Smooth muscle cell (in vitro differentiated cells): ENCODE results near the gene PRSS3. TPM values are rescaled to one million over a fixed set of nuclear protein-coding genes. Genes with fewer than 3 reads are reported as not detected.
"Not testable (repeated sequence)": the region's sequence is repeated elsewhere in the genome, so short reads cannot be mapped to it uniquely, and the experiment has no call there.

Experiments used
- DNase-seq: peaks from one replicate; lab custom pipeline; 2025; ENCODE audit not compliant: unreplicated experiment; lab: John Stamatoyannopoulos, UW
- H2AFZ ChIP-seq: fragments of 200-600 bp; sonication (generic); 2 replicates; pipeline ENCODE4 v1.6.0; 2016; ENCODE audit warnings: antibody characterized with exemption, low read depth, mild to moderate bottlenecking
- H3F3A ChIP-seq: fragments of 200-600 bp; sonication (generic); 2 replicates; pipeline ENCODE4 v1.6.0; 2017; ENCODE audit warnings: antibody characterized with exemption, low read depth
- H3K27ac ChIP-seq: fragments of 200-600 bp; sonication (generic); 2 replicates; pipeline ENCODE4 v1.5.1; 2016; ENCODE audit warnings: low read depth, mild to moderate bottlenecking
- H3K27me3 ChIP-seq: fragments of 200-600 bp; sonication (generic); 2 replicates; pipeline ENCODE4 v1.6.1; 2016; ENCODE audit warnings: low read depth, mild to moderate bottlenecking
- H3K36me3 ChIP-seq: fragments of 200-600 bp; sonication (generic); 2 replicates; pipeline ENCODE4 v1.5.1; 2016; ENCODE audit warnings: low read depth
- H3K4me1 ChIP-seq: fragments of 200-600 bp; sonication (generic); 2 replicates; pipeline ENCODE4 v1.5.1; 2016; ENCODE audit warnings: low read depth
- H3K4me2 ChIP-seq: fragments of 200-600 bp; sonication (generic); 2 replicates; pipeline ENCODE4 v1.6.0; 2016; ENCODE audit warnings: mild to moderate bottlenecking
- H3K4me3 ChIP-seq: fragments of 200-600 bp; sonication (generic); 2 replicates; pipeline ENCODE4 v1.5.1; 2016; ENCODE audit warnings: mild to moderate bottlenecking
- H3K79me2 ChIP-seq: fragments of 200-600 bp; sonication (generic); 2 replicates; pipeline ENCODE4 v1.6.0; 2016; ENCODE audit warnings: low read depth, mild to moderate bottlenecking
- H3K9ac ChIP-seq: fragments of 200-600 bp; sonication (generic); 2 replicates; pipeline ENCODE4 v1.6.0; 2016; ENCODE audit warnings: low read depth
- H3K9me3 ChIP-seq: fragments of 200-600 bp; sonication (generic); replicated peaks from 2 replicates; pipeline ENCODE4 v1.5.1; 2016; ENCODE audit warnings: low read depth
- H4K20me1 ChIP-seq: fragments of 200-600 bp; sonication (generic); 2 replicates; pipeline ENCODE4 v1.6.0; 2016; ENCODE audit warnings: low read depth
- WGBS: methylation state at CpG from one replicate; pipeline ENCODE4 v1.1.7; 2016; ENCODE audit warnings: low lambda C conversion rate; 5-methylcytosine and 5-hydroxymethylcytosine counted together
- polyA plus RNA-seq: library from polyadenylated mRNA; unstranded; fragments of >200 nt; fragmentation: Nextera tagmentation; extraction: Ambion mirVana; gene quantifications from 2 replicates; pipeline ENCODE4 v1.2.1, GENCODE V29; 2016
- total RNA-seq: library from RNA; depleted of rRNA; stranded (reverse); fragments of >200 nt; gene quantifications from 2 replicates; pipeline ENCODE4 v1.2.3, GENCODE V29; 2014
- TF ChIP-seq, protein P1 (sequence below): fragments of 200-600 bp; sonication (generic); IDR thresholded peaks from 2 replicates; pipeline ENCODE4 v1.5.1; 2017; ENCODE audit warnings: borderline replicate concordance, mild to moderate bottlenecking, antibody characterized with exemption; ENCODE audit not compliant: insufficient read depth, poor library complexity, severe bottlenecking

The PRSS3 gene
- total and polyA plus RNA-seq, 2 experiments from 2014 or later: not detected

DNA sequence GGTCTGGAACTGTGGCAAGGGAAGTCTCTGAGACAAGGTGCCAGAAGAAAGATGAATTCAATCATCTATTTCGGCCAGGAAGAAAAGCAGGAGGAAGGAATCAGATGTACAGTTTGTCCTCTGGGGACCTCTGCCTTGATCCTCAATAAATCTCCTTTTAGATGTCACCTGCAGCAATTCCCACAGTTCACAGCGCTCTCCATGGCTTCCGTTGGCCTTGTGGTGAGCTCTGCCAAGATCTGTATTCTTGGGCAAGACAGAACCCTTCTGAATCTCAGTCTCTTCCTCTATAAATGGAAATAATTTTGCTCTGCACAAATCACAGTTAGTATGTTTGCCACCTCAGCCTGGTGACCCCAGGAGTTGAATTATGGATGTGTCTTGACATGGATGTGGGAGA is 8.8 kb downstream of the PRSS3 start:
- H3K4me3 ChIP-seq, H3K9ac ChIP-seq, H3K36me3 ChIP-seq, H3K27me3 ChIP-seq, H3K4me1 ChIP-seq, H3K27ac ChIP-seq, H3K9me3 ChIP-seq, H4K20me1 ChIP-seq, DNase-seq, H2AFZ ChIP-seq, H3K79me2 ChIP-seq, H3K4me2 ChIP-seq, H3F3A ChIP-seq: not testable (repeated sequence)
- 96% methylated on average over 3 of the region's 3 CpGs for WGBS

DNA sequence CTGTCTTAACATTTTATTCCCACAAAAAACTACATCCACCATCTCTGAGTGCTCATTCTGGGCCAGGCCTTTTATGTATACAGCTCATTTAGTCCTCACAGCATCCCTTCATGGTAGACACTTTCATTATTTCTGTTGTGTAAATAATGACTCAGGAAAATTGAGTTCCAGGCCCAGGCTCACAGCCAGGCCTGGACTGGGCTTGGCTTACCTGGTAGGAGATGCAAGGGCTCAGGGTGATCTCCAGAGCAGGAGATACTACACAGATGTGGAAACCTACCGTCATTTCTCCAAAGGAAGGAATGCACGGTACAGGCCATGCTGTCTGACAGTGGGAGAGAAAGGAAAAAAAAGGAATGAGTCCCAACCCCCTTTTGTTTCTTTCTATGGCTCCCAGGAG is 11.8 kb downstream of the PRSS3 start:
- H4K20me1 ChIP-seq, H3K27me3 ChIP-seq, H3F3A ChIP-seq, H2AFZ ChIP-seq, DNase-seq, H3K9ac ChIP-seq, H3K9me3 ChIP-seq, H3K79me2 ChIP-seq, H3K36me3 ChIP-seq, H3K4me1 ChIP-seq, H3K27ac ChIP-seq, H3K4me2 ChIP-seq, H3K4me3 ChIP-seq: not testable (repeated sequence)
- WGBS: 73% methylated on average over 2 of the region's 2 CpGs

DNA sequence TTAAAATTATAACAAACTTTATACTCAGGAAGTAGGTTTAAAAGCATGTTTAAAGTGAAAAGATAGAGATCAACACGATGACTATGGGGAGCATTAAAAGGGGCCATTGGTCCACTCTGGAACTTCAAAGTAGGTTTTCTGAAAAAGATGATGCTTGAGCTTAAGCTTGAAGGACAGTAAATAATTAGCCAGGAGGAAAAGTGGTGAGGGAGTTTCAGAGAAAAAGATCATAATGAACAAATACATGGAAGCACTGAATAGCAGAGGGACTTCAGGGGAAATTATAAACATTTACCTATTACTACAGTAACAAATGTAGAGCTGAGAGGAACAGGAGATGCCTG is 13.6 kb downstream of the PRSS3 start:
- H3K4me3 ChIP-seq, H2AFZ ChIP-seq, H3K9ac ChIP-seq, H3K9me3 ChIP-seq, H3K27me3 ChIP-seq, H3K79me2 ChIP-seq, H4K20me1 ChIP-seq, H3K36me3 ChIP-seq, H3K4me2 ChIP-seq, DNase-seq, H3K27ac ChIP-seq, H3F3A ChIP-seq, H3K4me1 ChIP-seq: not testable (repeated sequence)
- 89% methylated on average over 1 of the region's 1 CpG for WGBS

DNA sequence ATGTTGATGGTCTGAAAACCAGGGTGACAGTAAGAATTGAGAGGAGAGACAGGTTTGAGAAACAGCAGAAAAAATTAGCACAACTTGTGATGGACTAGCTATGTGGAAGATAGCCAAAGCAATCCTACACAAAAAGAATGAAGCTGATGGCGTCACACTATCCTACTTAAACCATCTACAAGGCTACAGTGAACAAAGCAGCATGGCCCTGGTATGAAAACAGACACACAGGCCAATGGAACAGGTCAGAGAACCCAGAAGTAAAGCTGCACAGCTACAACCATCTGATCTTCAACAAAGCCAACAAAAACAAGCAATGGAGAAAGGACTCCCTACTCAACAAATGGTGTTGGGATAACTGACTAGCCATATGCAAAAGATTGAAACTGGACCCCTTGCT is 14.1 kb downstream of the PRSS3 start:
- Histone ChIP-seq H2AFZ (no peak overlapping the region), H3K27ac (no peak overlapping the region), H3K36me3 (no peaks in the 10 kb centered on the region), H4K20me1 (no peaks in the 10 kb centered on the region), H3K9me3 (no peaks in the 10 kb centered on the region), H3K4me1 (no peaks in the 10 kb centered on the region), H3K4me2 (no peak overlapping the region), H3K4me3 (no peak overlapping the region), H3K27me3 (no peaks in the 10 kb centered on the region), H3K9ac (no peak overlapping the region), H3F3A (peaks cover 8% of the 10 kb centered on the region), H3K79me2 (no peaks in the 10 kb centered on the region)
- TF ChIP-seq, protein P1, sequence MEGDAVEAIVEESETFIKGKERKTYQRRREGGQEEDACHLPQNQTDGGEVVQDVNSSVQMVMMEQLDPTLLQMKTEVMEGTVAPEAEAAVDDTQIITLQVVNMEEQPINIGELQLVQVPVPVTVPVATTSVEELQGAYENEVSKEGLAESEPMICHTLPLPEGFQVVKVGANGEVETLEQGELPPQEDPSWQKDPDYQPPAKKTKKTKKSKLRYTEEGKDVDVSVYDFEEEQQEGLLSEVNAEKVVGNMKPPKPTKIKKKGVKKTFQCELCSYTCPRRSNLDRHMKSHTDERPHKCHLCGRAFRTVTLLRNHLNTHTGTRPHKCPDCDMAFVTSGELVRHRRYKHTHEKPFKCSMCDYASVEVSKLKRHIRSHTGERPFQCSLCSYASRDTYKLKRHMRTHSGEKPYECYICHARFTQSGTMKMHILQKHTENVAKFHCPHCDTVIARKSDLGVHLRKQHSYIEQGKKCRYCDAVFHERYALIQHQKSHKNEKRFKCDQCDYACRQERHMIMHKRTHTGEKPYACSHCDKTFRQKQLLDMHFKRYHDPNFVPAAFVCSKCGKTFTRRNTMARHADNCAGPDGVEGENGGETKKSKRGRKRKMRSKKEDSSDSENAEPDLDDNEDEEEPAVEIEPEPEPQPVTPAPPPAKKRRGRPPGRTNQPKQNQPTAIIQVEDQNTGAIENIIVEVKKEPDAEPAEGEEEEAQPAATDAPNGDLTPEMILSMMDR: no peak
- WGBS: 100% methylated on average over 1 of the region's 1 CpG
- no peak for DNase-seq

DNA sequence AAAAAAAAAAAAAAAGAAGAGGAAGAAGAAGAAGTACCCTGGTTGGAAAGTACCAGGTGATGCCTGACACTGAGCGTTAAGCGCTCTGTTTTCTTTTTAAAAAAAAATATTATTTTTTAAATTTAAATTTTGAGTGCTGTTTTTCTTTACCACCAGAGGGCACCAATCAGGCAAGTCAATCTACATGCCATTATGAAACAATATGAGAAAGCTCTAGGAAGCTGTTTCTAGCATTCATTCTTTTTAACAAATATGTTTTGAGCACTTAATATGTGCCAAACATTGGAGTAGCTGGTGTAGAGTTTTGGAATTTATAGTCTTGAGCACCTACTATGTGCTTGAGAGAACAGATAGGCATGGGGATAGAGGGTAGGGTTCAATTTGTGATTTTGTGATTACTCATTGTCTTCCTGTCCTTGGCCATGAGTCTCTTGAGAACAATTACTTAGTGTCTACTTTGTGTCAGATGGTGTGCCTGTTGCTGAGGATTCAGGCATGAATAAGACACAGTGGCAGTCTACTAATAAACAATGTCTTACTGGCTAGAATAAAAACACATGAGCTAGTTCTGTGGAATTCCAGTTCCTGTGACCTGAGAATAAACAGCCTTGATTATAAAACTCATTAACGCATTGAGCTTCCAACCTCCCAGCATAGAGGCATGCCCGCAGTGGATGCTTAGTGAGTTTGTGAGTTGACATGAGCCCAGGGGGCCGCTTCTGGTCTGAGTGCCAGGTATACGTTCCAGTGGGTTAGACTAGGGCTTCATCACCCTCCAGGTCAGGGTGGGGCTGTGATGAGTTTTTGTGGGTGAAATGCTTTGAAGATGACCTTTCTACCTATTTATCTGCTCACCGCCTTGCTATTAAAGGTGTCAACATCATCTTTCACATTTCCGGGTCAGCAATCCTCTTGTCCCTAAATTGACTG is 18.6 kb downstream of the PRSS3 start:
- TF ChIP-seq, protein P1: peak; percentile 78
- Histone ChIP-seq H3K79me2 (peaks cover 18% of the 10 kb centered on the region), H3K4me2 (peak overlapping the region; percentile 5), H4K20me1 (peaks cover 6% of the 10 kb centered on the region), H3F3A (peaks cover 17% of the 10 kb centered on the region), H3K4me1 (peaks cover 5% of the 10 kb centered on the region), H2AFZ (peak overlapping the region; percentile 5), H3K9ac (peak overlapping the region; percentile 17), H3K9me3 (no peaks in the 10 kb centered on the region), H3K27me3 (no peaks in the 10 kb centered on the region), H3K36me3 (no peaks in the 10 kb centered on the region), H3K4me3 (no peak overlapping the region), H3K27ac (peak overlapping the region; percentile 72)
- DNase-seq: no peak
- 69% methylated on average over 8 of the region's 8 CpGs for WGBS
